ENCODE data around the gene ZFAND2A.
"Not testable (repeated sequence)": the region's sequence is repeated elsewhere in the genome, so short reads cannot be mapped to it uniquely, and the experiment has no call there.

The ZFAND2A gene

GRCh38 chr7:1159891-1160669, at the start of gene ZFAND2A:
TSS of gene ZFAND2A (minus strand) at chr7:1160196. CDS start at chr7:1158212, 1,984 bp downstream.
- peak; percentile 99 for DNase-seq

- DNase-seq, result no peak
These were observed 49.1 kb upstream of the ZFAND2A start for GRCh38 chr7:1209097-1209496.

GRCh38 chr7:1205742-1206141, 45.7 kb upstream of the ZFAND2A start:
- not testable (repeated sequence) for DNase-seq

GRCh38 chr7:1204460-1205140, 44.6 kb upstream of the ZFAND2A start:
- no peak for DNase-seq

- not testable (repeated sequence) for DNase-seq
These were observed 42.9 kb upstream of the ZFAND2A start for GRCh38 chr7:1202914-1203313.

- DNase-seq, result no peak
These were observed 41.9 kb upstream of the ZFAND2A start for GRCh38 chr7:1201916-1202315.

- DNase-seq, result peak; percentile 66
These were observed 40.0 kb upstream of the ZFAND2A start for GRCh38 chr7:1200045-1200444.

GRCh38 chr7:1197997-1198625, 38.1 kb upstream of the ZFAND2A start:
- peak; percentile 59 for DNase-seq

- no peak for DNase-seq
These were observed 37.0 kb upstream of the ZFAND2A start for GRCh38 chr7:1196950-1197349.

GRCh38 chr7:1196441-1196840, 36.4 kb upstream of the ZFAND2A start:
- DNase-seq, result not testable (repeated sequence)

- peak; percentile 54 for DNase-seq
These were observed 33.8 kb upstream of the ZFAND2A start for GRCh38 chr7:1193593-1194424.

- DNase-seq, result no peak
These were observed 32.2 kb upstream of the ZFAND2A start for GRCh38 chr7:1192171-1192676.

- DNase-seq, result no peak
These were observed 30.2 kb upstream of the ZFAND2A start for GRCh38 chr7:1189986-1190772.

- DNase-seq, result no peak
These were observed 28.8 kb upstream of the ZFAND2A start for GRCh38 chr7:1188720-1189294.

- no peak for DNase-seq
These were observed 27.1 kb upstream of the ZFAND2A start for GRCh38 chr7:1187127-1187526.

GRCh38 chr7:1181640-1182039, 21.6 kb upstream of the ZFAND2A start:
- DNase-seq, result no peak

GRCh38 chr7:1181031-1181430, 21.0 kb upstream of the ZFAND2A start:
- DNase-seq, result no peak

- peak; percentile 56 for DNase-seq
These were observed 16.9 kb upstream of the ZFAND2A start for GRCh38 chr7:1176891-1177373.

- DNase-seq, result peak; percentile 79
These were observed 16.2 kb upstream of the ZFAND2A start for GRCh38 chr7:1175967-1176851.

GRCh38 chr7:1175597-1175966, 15.6 kb upstream of the ZFAND2A start:
- no peak for DNase-seq

All from right hindlimb (tissue), 1 donor.